Smooth muscle cell of the pulmonary artery (primary cell): ENCODE data around the gene EDEM1. TPM values are rescaled to one million over a fixed set of nuclear protein-coding genes. Genes with fewer than 3 reads are reported as not detected.

ENCODE experiments used
- total RNA-seq: library from RNA; depleted of rRNA; stranded (reverse); fragments of >200 nt; gene quantifications from 2 replicates; pipeline ENCODE4 v1.2.3, GENCODE V29; 2014

EDEM1 gene
- 32.3 and 40.6 TPM in 2 replicates for total RNA-seq

GRCh38 chr3:5187156-5187919, at the start of gene EDEM1:
Gene EDEM1, plus strand, starts transcription at chr3:5187707. Its CDS starts 99 bp downstream, at chr3:5187806.

Other genes starting within 250 kb of the EDEM1 start
- gene BHLHE40, start 208.3 kb upstream of the EDEM1 start, total RNA-seq: 56.2 and 77.0 TPM in 2 replicates
- 73.9 and 77.4 TPM in 2 replicates for gene ARL8B, start 65.4 kb upstream of the EDEM1 start, total RNA-seq